ENCODE measurements around the gene PTEN. TPM values are rescaled to one million over a fixed set of nuclear protein-coding genes. Genes with fewer than 3 reads are reported as not detected.

PTEN gene
- total RNA-seq, 1 experiment from 2014 or later, result 58.7 TPM

- no peak for TF ChIP-seq SP1 (IDR thresholded peaks at IDR 0.05; ENCODE audit: low read depth)
- TF ChIP-seq ZFX (IDR thresholded peaks at IDR 0.05), result no peak
- TF ChIP-seq POLR2A (IDR thresholded peaks at IDR 0.05; ENCODE audit: borderline replicate concordance, extremely low read depth, insufficient read depth, insufficient read length), result no peak
- no peak for TF ChIP-seq TCF7L2 (IDR thresholded peaks at IDR 0.05; ENCODE audit: borderline replicate concordance, extremely low read depth, insufficient read depth, insufficient read length)
- no peak for TF ChIP-seq ELF1 (IDR thresholded peaks at IDR 0.05; ENCODE audit: borderline replicate concordance, low read depth)
- no peak for TF ChIP-seq EZH2 (IDR thresholded peaks at IDR 0.05)
- TF ChIP-seq SIN3A (IDR thresholded peaks at IDR 0.05; ENCODE audit: low read depth), result no peak
- no peak for TF ChIP-seq CEBPB (IDR thresholded peaks at IDR 0.05; ENCODE audit: low read depth)
- no peak for TF ChIP-seq EZH2phosphoT487 (IDR thresholded peaks at IDR 0.05; ENCODE audit: borderline replicate concordance)
Observed at GRCh38 chr10:87867453-87867852, 4.0 kb downstream of the PTEN start (continued).

- Histone ChIP-seq H3K9me3 (ENCODE audit: control insufficient read depth in 1 of 2, insufficient read depth in 1 of 2, low read depth in 1 of 2, low read length in 2 of 2) (no peaks in the 10 kb centered on the region), H3K9me2 (ENCODE audit: insufficient read depth) (no peaks in the 10 kb centered on the region), H3K9ac (ENCODE audit: low read length) (no peak overlapping the region), H2AFZ (ENCODE audit: low read depth, low read length, poor library complexity, severe bottlenecking) (no peak overlapping the region), H3K4me2 (ENCODE audit: low read length) (no peak overlapping the region), H3K79me2 (ENCODE audit: insufficient read depth, low read length) (peaks cover 92% of the 10 kb centered on the region), H3K4me1 (ENCODE audit: control insufficient read depth in 1 of 2, insufficient read depth in 2 of 2, low read length in 2 of 2) (peaks cover 10 to 19% of the 10 kb centered on the region in 2 experiments; a peak in 3 of 4 replicates), H3K36me3 (ENCODE audit: control insufficient read depth in 1 of 2, insufficient read depth in 2 of 2, low read length in 2 of 2) (0 out of 4 replicates have a peak, but pooled peaks cover 0 to 6% of the 10 kb centered on the region in 2 experiments), H3K27me3 (ENCODE audit: insufficient read depth, low read length) (no peaks in the 10 kb centered on the region), H3K4me3 (replicated peaks in 1 of 2; ENCODE audit: low read depth in 1 of 2, low read length in 2 of 2) (no peak overlapping the region), H4K20me1 (ENCODE audit: insufficient read depth) (peaks cover 10% of the 10 kb centered on the region; the same call in 1 of the 2 replicates), H3K27ac (ENCODE audit: low read depth, low read length) (no peak overlapping the region)
- intact Hi-C loops (cut with micrococcal nuclease), result no loop called here
- no TSS peak for BruUV-seq (replicated peaks)
- ATAC-seq (no peak), DNase-seq (ENCODE audit: low read depth, low spot score) (no peak)
- ChIA-PET POLR2A (no interaction called here), CTCF (no interaction called here), RAD21 (ENCODE audit: low non-redundant PET in 1 of 2, low total read pairs in 2 of 2, uncharacterized antibody in 2 of 2, unreplicated experiment in 2 of 2) (no interaction called here)
- TF ChIP-seq YY1 (IDR thresholded peaks at IDR 0.05; ENCODE audit: extremely low read depth, insufficient replicate concordance, low read depth, low read length) (no peak), MAX (IDR thresholded peaks at IDR 0.05) (no peak), ZNF274 (IDR thresholded peaks at IDR 0.05; ENCODE audit: low read depth, low read length) (no peak), EZH2phosphoT487 (IDR thresholded peaks at IDR 0.05; ENCODE audit: borderline replicate concordance) (no peak), POLR2A (IDR thresholded peaks at IDR 0.05; ENCODE audit: borderline replicate concordance, extremely low read depth, insufficient read depth, insufficient read length) (no peak), EGR1 (IDR thresholded peaks at IDR 0.05; ENCODE audit: low read depth) (no peak), CTCF (IDR thresholded peaks at IDR 0.05 in 2 of 3, conservative IDR thresholded peaks at IDR 0.05 in 1 of 3; ENCODE audit: borderline replicate concordance in 1 of 3, insufficient read depth in 1 of 3, low read depth in 2 of 3, low read length in 2 of 3) (no peak), ZBTB33 (IDR thresholded peaks at IDR 0.05; ENCODE audit: extremely low read depth, insufficient replicate concordance, low read length) (no peak), CBX3 (IDR thresholded peaks at IDR 0.05; ENCODE audit: low read depth) (no peak), FOSL1 (IDR thresholded peaks at IDR 0.05; ENCODE audit: low read depth) (no peak), JUND (IDR thresholded peaks at IDR 0.05) (no peak), TCF7L2 (IDR thresholded peaks at IDR 0.05; ENCODE audit: borderline replicate concordance, extremely low read depth, insufficient read depth, insufficient read length) (no peak), ATF3 (IDR thresholded peaks at IDR 0.05) (no peak), POLR2AphosphoS5 (IDR thresholded peaks at IDR 0.05; ENCODE audit: low read depth, low read length) (no peak), RAD21 (IDR thresholded peaks at IDR 0.05; ENCODE audit: low read depth) (no peak), SIN3A (IDR thresholded peaks at IDR 0.05; ENCODE audit: low read depth) (no peak)
Observed at GRCh38 chr10:87868277-87868676, 4.9 kb downstream of the PTEN start.
